HG03135 (cell line): ENCODE results near the gene KMO.

Experiments
- ATAC-seq: cut with Tn5 transposase; IDR thresholded peaks from one replicate; pipeline ENCODE4 v1.9.1; 2021; ENCODE audit warnings: mild to moderate bottlenecking, moderate library complexity; ENCODE audit not compliant: unreplicated experiment

KMO gene

GRCh38 chr1:241644259-241644658 is 112.1 kb downstream of the KMO start:
- no peak for ATAC-seq

GRCh38 chr1:241645199-241645598 is 113.0 kb downstream of the KMO start:
- no peak for ATAC-seq
